RPMI7951 (cell line): ENCODE data around the gene CMBL. TPM values are rescaled to one million over a fixed set of nuclear protein-coding genes. Genes with fewer than 3 reads are reported as not detected.
"Not testable (repeated sequence)": the region's sequence is repeated elsewhere in the genome, so short reads cannot be mapped to it uniquely, and the experiment has no call there.

ENCODE experiments used
- DNase-seq: peaks from one replicate; pipeline ENCODE4 v3.0.0-alpha.2; 2012; ENCODE audit warnings: low read depth
- total RNA-seq: library from RNA; depleted of rRNA; stranded (reverse); fragments of >200 nt; shearing (Covaris generic); gene quantifications from 2 replicates; pipeline ENCODE4 v1.2.3, GENCODE V29; 2014

The CMBL gene
- total RNA-seq, 1 experiment from 2014 or later = 4.1 TPM

DNA sequence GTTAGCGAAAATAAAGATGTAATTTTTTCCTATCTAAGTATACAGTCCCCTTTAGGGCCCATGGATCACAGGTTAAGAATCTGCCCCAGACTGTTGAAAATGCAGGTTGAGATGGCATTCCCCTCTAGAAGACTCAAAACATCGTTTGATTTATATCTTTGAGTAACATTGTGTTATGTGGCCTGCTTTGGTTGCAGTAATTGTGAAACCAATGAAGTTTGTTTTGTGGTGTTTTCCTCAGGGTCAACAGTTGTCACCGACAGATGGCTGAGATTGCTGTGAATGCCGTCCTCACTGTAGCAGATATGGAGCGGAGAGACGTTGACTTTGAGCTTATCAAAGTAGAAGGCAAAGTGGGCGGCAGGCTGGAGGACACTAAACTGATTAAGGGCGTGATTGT is 49.8 kb downstream of the CMBL start:
- no peak for DNase-seq

DNA sequence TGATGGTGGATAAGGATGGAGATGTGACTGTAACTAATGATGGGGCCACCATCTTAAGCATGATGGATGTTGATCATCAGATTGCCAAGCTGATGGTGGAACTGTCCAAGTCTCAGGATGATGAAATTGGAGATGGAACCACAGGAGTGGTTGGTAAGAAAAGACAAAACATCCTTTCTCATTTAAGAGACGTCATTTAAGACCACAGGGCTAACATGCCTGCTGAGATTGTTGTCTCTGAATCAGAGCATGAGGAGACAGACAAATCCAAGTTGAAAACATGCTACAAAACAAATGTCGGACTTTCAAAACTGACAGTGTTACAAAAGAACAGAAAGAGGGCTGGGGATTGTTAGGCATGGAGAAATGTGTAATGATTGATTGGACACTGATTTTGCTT is 53.0 kb downstream of the CMBL start:
- DNase-seq = no peak

DNA sequence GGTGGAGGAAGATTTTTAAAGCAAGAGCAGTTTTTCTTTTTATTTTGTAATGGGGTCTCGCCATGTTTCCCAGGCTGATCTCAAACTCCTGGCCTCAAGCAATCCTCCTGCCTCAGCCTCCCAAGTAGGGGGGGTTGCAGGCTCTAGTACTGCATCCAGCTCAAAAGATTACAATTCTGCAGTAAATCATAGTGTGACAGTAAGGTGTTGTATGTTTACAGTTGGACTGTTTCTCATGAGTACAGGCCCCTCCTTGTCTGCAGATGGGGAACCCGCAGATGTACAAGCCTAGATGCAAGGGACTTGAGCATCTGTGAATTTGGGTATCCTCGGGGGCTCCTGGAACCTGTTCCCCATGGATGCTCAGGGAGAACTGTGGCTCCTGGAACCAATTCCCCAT is 54.3 kb downstream of the CMBL start:
- no peak for DNase-seq

DNA sequence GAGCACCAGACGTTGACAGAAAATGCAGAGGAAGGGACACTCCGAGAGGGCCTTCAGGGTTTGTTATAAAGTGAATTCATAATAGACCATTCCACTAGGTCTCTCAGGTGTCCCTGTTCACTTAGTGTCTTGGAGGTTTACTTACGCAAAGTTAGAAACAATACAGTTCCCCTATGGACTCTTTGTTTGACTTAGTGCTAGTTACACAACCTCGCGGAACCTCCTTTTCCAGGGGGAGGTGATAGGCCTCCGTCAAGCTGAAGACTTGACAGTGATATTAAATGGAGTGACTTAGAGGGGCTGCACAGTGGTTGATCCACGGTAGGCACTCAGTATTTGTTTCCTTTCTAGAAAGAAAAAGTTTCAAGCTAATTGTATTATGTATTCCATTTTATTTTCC is 56.3 kb downstream of the CMBL start:
- DNase-seq = no peak

DNA sequence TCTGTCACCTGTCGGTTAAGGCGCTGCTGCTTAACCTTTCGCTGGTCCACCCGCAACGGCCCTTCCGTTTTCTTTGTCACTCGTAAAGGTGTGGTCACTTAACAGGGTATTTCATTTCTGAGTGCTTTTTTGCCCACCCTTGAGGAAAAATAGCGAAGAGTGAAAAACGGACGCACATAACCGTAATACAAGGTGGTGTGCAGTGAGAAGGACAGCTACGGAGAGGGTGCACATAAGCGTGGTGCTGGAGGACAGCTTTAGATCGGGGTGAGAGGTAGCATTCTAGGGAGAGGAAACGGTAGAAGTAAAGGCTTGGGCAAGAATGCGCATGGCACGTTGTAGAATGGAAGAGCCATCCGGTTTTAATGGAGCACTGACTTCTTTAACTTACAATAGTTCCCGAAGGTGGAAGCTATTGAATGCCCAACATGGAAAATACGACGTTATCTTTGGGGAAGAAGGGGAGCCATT is 56.9 kb downstream of the CMBL start:
- peak; percentile 17 for DNase-seq

DNA sequence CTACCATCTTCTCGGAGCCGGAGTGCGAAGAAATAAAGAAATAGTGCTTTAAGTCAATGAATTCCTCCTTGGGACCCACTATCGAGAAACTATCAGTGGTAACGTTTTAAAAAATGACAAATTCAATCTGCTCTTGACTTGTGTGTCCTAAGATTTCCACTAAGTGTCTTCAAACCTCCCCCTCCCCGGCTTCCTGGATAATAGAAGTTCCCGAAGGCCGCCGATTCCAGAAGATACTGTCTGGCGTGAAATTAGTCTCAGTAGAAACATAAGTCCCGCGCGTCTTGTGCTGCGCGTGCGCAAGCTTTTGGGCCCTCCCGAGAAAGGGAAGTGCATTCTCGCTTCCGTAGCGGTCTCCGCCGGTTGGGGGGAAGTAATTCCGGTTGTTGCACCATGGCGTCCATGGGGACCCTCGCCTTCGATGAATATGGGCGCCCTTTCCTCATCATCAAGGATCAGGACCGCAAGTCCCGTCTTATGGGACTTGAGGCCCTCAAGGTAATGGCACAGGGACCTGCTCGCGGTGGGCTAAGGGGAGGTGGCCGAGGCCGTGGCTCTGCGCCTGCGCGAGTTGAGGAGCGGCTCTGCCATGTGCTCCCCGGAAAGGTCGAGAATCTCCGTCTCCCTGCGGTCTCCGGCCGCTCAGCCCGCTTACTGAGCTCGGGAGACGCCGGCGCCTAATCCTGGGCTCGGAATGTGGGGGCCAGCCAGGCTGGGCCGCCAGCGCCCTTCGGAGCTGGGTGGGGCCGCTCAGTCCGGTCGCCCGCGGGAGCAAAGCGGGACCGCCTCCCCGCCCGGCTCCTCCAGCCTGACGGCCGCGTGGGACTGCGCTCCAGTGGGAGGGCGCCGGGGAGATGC is 57.5 kb downstream of the CMBL start, which contains the start of gene CCT5:
TSS of gene CCT5 (plus strand) at position 333 of the 858 bp plus-strand sequence. CDS start at position 394, 61 bp downstream.
- DNase-seq = peak; percentile 96

DNA sequence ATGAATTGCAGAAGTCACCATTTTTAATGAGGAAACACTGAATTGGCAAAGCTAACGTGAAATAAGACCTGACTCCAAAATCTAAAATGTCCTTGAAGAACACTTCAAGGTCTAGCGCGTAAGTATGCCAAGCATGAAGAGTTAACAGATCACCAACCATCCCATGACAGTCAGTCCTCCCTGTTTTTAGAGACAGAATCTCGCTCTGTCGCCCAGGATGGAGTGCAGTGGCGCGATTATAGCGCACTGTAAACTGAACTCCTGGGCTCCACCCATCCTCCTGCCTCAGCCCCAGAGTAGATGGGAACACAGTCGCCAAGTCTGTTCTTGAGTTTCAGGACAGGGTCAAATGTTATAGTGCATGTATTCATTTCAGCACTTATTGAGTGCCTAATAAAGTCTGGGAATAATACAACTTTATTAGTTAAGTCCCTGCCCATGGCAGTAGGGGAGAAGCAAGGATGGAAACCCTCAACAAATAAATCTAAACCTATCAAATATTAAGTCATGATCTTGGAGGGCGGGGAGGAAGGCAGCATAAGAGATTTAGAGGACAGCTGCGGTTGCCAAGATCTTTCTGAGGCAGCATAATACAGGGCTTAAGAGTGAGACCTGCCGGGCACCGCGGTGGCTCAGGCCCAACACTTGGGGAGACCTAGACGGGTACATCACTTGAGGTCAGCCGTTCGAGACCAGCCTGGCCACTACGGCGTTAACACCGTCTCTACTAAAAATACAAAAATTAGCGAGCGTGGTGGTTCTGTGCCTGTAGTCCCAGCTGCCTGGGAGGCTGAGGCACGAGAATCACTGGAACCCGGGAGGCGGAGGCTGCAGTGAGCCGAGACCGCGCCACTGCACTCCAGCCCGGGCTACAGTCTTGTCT is 59.1 kb downstream of the CMBL start:
- no peak for DNase-seq

DNA sequence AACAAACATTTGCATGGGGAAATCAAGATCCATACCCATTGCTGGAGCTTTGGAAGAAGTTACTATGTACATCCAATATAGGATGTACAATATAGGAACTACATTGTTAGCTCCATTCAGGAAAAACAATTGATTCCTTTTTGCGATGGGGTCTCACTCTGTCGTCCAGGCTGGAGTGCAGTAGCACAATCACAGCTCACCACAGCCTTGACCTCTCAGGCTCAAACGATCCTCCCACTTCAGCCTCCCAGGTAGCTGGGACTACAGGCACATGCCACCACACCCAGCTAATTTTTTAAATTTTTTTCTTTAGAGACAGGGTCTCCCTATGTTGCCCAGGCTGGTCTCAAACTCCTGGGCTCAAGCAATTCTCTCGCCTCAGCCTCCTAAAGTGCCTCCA is 60.5 kb downstream of the CMBL start:
- DNase-seq = not testable (repeated sequence)

DNA sequence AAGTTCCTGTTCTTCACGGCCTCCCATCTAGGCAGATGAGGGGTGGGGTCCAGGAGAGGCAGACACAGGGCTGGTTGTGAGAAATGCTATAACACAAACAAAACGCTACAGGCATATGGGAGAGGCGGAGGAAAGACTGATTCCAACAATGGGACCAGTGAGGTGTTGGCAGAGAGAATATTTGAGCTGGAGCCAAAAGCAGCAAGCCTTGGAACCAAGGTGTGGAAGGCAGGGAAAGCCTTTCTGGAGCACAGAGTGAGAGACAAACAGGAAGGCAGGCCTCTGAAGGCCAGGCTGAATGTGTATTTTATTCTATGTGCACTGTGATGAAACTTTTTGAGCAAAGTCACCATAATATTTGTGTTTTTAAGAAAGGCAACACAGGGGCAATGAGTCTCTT is 60.9 kb downstream of the CMBL start:
- DNase-seq = no peak

DNA sequence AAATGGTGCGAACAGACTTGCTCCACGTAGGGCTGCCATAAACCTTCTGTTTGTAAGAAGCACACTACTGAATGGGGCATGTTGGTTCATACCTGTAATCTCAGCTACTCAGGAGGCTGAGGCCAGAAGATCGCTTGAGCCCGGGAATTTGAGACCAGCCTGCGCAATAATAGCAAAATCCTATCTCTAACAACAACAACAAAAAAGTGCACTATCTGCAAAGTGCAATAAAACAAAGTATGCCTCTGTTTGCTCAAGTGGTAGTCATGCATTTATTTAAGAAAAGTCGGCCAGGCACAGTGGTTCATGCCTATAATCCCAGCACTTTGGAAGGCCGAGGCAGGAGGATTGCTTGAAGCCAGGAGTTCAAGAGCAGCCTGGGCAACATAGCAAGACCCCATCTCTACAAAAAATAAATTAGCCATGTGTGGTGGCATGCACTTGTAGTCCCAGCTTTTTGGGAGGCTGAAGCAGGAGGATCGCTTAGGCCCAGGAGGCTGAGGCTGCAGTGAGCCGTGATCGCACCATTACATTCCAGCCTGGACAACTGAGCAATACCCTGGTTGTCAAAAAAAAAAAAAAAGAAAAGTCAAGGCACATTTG is 63.3 kb downstream of the CMBL start:
- no peak for DNase-seq

DNA sequence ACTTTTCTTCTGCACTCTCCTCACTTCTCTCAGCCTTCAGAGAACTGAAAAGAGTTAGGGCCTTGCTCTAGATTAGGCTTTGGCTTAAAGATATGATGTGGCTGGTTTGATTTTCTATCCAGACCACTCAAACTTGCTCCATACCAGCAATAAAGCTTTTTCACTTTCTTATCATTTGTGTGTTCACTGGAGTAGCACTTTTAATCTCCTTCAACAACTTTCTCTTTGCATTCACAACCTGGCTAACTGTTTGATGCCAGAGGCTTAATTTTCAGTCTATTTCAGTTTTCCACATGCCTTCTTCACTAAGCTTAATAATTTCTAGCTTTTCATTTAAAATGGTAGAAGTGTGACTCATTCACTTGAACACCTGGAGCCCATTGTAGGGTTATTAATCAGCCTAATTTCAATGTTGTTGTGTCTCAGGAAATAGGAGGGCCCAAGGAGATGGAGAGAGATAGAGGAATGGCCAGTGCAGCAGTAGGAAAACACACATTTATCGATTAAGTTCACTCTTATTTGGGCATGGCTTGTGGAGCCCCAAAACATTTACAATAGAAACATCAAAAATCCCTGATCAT is 64.0 kb downstream of the CMBL start:
- DNase-seq = no peak

DNA sequence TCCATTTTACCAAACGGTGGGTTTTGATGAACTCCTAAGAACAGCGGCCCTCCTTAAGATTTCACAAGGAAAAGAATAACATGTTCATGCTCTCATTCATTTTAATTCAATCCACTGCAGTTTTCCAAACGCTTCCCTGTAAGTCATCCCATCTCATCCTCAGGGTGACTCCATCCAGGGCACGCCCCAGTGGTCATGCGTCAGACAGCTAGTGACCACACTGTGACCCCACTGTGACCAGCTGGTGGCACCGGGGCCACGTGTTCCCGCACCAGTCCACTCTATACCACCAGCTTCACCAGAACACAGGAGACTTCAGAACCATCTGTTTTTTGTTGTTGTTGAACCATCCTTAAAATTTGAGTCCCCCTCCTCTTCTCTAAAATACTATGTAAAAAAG is 72.4 kb downstream of the CMBL start:
- DNase-seq = peak; percentile 77

DNA sequence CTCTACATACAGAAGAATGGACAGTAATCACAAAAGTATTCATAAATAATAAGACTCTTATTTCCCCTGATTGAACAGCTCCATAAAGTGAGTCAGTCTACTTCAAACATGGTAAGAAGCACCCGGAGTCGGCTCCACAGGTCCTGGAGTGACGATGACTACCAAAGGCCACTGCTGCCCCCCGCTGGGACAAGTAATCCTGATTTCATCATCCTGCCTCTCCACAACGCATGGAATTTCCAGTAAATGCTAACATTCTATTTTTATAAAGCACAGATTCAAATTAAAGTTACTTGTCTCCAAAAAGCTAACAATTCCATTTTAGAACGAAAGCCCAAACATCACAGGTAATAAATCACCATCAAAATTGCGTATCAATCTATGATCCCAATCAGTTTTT is 74.2 kb downstream of the CMBL start:
- DNase-seq = peak; percentile 74

DNA sequence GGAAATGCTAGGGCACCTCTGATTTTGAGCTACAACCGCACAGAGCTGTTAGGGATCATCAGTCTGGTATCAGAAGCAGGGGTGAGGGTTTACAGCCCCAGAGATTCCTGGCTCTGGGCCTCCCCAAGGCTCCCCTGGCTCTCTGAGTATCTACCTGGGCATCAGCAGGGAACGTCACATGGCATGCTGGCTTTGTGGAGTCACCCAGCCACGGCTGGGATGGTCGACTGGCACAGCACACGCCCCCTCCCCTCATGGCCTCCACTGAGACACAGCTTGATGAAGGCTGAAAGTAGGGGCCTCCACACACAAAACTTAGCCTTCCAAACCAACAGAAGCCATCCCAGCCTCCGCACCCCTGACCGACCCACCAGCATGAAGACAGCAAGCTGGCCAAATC is 74.7 kb downstream of the CMBL start:
- no peak for DNase-seq

DNA sequence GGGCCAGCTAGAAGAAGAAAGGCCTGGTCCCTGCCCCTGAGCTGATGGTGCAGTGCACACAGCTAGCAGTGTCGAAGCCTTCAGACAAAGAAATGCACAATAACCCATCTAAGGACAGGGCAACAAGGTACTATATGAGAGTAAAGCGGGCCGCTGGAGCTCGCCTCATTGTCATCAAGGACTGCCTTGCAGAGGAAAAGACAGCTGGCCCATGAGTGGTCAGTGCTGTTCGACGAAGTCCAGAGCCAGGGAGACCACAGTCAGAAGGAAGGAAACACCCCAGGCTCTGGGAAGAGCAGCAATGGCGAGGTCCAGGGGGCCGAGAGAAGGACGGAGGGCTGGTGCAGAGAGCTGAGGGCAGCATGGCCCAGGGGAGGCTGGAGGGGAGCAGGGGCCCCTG is 75.3 kb downstream of the CMBL start:
- no peak for DNase-seq

DNA sequence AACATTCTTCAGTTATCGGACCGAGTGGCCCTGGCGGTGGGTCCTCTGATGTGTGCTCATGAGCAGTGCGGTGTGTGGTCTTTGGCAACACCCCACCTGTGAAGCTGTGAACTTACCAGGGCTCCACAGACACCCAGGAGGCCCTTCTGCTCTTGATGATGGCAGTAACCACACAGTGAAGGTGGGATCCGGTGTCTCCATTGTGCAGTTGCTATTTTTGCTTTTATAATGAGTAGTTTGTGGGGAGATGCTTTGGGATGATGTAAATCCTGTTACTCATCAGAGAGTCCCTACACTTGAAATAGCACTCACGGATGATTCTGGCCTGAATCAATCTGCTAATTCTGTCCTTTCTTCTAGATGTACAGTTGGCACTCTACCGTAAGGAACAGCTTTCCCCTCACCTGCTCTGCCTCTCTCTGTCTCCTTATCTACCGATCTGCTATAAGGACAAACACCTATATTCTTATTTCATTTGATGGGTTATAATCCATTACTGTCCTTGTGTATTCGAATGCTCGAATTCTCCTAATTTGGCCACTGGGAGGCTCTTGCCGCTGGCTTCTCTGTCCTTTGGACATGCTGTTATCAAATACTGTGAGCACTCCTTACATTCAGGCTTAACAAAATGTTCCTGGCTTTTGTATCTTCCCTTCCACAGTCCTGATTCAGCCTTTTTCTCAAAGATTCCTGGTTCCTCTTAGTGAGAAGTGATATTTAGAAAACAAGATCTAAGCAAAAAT is 78.2 kb downstream of the CMBL start:
- peak; percentile 51 for DNase-seq

DNA sequence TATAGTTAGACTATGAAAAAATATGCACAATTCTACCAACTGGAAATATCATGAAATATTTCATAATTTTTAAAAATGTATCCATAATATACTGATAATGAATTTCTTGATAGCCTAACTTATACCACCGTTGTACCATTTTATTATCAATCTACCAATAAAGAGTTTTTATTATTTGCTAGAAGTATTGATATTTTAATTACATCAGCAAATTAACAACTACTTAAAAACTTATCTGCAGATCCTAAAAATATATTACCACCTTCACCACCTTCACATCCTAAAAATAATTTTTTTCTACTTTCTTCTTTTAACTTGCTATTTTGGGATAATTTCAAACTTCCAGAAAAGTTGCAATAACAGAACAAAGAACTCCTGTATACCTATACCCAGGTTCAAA is 79.4 kb downstream of the CMBL start:
- DNase-seq = no peak
